NK-92 treated with Interleukin-12 subunit alpha and Interleukin-12 subunit beta, amount 100 ng/mL, for 24 hours (cell line): Measurements from ENCODE around the gene PELI2.

ENCODE experiments used
- DNase-seq: peaks from one replicate; lab custom pipeline; 2025; lab: John Stamatoyannopoulos, UW

Gene PELI2

GRCh38 chr14:56300495-56300894 is 182.3 kb downstream of the PELI2 start:
- no peak for DNase-seq

DNA sequence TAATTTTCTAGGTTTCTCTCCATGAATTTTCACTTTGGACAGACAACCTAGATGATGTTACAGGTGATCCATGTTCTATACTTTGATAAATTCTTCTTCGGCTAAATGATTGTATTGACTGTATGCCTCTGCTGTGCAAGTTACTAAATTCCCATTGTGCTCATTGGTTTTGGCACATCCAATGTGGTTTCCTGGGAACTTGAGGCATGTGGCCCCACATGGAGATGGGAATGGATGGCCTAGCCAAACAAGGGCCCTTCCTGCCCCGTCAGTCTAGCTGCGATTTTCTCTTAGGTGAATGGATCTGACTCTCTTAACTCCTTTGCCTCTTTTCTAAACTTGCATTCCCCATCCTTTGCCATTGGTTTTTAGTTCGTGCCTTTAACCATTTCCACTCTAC is 186.2 kb downstream of the PELI2 start:
- no peak for DNase-seq

DNA sequence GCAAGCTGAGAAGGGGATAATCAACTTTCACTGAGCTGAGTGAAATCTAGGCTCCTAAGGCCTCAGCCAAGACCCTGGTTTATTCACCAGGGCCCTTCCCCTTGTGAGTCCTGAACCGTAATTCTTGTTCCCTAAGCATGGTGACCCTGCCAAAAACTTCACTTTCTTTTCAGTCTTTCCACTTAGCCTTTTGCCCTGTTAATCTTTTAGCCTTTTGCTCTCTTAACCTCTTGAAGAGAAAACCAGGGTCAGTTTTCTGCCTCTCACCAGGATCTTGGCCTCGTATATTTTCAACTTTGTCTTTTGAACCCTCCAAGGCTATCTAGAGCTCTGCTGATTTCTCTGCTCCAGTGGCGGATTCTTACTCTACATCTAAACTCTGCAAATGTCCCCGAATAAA is 191.0 kb downstream of the PELI2 start:
- no peak for DNase-seq

- no peak for DNase-seq
Measured at GRCh38 chr14:56310643-56311042, 192.4 kb downstream of the PELI2 start.

DNA sequence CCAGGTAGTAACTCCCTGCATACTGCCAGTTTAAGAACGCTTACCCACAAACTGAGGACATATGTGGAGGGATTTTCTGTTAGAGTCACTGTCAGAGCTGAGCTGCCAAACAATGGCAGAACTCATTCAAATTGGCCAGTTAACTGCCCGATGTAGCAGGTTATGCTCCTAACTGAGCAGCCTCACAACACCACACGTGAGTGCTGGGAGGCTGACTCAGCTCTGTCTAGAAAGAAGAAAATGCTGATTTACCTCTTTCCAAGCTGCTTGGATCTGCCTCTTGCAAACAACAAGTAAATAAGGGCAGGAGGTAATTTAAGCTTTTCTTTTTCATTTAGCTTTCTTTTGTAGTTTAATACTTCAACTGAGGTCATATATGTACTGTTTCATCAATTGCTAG is 195.6 kb downstream of the PELI2 start:
- DNase-seq = no peak

- DNase-seq = no peak
Measured at GRCh38 chr14:56318393-56319115, 200.3 kb downstream of the PELI2 start.

- DNase-seq = no peak
Measured at GRCh38 chr14:56321861-56322260, 203.7 kb downstream of the PELI2 start.

GRCh38 chr14:56322531-56322930 is 204.3 kb downstream of the PELI2 start:
- DNase-seq = no peak

DNA sequence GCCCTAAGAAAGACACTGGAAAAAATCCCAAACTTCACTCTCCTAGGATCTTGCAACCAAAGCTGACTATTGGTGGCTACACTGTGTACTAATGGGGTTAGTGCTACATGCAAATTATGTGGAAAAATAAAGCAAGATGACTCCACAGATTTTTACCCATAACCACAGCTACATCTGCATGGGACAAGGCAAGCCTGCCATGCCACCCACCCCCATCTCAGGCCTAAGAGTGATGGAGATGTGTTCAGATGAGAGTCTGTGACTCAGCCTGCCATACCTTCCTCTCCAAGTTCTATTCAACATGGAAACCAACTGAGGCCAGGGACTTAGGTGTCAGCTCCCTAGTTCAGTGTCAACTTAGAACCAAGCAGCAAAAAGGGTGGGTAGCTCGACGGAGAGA is 206.2 kb downstream of the PELI2 start:
- DNase-seq = no peak

DNA sequence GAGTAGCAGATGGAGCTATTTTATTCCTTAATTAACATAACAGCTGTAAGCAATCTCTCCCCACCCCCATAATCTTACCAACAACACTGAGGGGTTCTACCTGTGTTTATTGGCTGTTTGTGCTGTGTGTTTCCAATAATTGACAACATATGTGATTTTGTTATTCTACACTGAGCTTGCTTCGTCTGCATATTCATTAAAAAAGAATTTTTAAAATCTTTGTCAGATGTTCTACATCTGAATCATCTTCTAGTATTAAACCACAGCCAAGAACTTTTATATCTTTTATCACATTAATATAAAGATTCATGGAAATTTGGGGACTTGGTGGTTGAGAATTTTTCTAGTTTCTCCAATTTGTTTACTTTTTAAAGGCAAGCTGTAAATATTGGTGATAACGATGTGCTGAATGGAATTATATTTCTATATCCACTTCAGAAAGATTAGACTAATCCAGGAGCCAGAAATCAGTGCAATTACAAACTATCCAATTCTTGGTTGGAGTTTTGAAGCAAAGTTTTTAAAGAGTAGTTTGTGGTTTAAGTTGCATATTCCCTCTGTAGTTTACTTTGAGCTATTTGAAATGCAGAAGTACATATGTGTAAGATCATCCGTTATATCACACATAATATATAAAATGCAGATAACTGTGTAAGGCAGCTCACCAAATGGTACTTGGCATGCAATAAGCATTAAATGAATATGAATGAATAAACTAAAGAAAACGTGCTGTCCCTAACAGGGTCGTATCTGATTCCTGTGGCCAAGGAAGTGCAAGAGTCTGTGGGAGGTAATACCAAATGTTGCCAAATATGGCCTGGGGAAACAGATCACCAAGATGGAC is 206.9 kb downstream of the PELI2 start:
- DNase-seq = no peak

DNA sequence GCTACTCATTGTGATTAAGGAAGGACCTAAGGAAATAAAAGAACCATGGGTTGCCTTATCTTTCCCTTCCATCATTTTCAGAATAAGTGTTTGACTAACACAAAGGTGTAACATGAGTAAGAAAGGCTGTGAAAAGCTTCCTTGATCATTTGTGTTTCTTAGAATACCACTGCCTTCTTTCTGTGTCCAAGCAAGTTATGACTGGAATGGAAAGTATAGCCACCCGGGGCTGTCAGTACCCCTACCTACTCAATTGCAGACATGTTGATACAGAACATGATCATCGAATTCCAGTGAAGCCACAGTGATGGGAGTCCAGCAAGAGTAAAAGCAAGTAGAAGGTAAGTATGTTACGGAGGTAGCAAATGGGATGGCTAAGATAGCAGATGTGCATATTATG is 209.8 kb downstream of the PELI2 start:
- no peak for DNase-seq

DNA sequence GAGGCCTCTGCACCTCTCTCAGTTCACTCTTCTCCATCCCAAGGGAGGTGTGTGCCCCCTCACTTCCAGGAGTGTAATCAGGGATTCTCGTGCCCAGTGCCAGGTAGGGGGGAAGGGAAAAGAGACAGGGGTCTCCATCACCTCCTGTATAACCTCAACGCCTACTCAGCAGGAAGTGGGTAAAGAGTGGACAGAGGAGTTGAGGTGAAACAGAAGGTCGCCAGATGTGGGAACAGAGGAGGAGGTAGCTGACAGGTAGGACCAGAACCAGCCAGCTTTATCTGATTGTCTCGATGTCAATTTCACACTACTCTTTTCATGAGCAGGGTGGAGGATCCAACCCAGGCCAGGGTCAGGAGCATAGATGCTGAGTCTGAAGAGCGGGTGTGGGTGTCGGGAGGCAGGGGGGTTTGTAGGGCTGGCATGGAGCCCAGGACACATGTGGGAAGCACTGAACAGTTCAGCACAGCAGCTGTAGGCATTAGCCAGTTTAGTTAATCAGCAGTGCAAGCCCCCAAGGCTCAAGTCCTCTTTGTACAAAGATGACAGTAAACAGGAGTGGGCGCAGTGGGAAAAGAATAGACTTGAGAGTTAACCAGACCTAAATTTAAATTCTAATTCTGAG is 213.5 kb downstream of the PELI2 start:
- DNase-seq = no peak

DNA sequence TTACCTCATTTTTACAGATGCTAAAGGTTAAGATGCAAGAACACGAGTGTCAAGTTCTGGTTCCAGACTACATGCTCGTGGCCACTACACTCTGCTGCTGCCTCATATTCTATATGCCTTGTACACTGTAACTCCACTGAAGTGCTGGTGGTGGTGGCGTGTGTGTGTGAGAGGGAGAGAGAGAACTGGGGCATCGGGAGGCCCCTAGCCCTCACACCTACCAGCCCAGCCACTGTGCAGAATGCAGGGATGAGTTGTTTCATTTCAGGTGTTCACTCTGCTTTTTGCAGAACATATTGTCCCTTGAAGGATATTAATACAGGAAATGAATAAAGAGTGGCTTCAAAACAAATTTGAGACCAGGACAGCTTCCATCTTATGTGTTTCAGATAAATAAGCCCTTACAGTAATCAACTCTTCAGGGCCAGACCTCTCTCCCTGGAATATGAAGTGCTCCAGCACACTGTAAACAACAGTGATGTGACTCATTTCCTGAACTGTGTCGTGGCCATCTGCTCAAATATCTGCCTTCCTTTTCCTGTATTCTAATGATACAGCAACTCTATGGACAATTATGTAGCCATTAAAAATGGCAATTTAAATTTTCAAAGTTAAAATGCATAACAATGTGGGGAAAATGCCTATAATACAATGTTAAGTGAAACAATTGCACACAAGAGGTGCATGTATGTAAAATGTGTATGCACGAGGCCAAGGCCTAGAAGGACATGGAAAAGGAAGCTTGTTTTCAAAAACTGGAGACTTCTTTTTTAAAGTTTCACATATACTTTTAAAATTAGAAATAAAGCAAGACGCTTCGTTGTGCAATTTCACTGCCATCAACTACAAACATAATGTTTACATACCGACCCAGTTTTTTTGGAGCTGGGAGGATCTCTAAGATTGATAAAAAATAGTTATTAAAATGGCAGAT is 215.4 kb downstream of the PELI2 start:
- no peak for DNase-seq

DNA sequence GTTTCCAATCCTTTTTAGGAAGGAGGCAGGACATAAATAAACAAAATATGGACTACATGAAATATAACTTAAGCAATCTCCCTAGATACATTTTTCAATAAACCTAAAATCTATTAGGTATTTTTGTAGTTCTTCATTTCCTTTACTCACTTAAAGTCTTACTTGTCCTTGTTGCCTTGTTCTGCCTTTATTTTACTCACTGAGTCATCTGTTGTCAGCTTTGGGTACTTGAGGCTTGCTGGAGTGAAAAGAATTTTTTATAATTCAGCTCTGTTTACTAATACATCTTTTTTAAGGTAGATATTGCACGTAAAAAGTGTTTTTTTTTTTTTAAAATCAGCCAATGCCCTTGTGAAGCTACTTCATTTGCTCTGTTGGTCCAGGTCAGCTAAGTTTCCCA is 216.2 kb downstream of the PELI2 start:
- DNase-seq = no peak

GRCh38 chr14:56338674-56339073 is 220.5 kb downstream of the PELI2 start:
- DNase-seq = no peak

DNA sequence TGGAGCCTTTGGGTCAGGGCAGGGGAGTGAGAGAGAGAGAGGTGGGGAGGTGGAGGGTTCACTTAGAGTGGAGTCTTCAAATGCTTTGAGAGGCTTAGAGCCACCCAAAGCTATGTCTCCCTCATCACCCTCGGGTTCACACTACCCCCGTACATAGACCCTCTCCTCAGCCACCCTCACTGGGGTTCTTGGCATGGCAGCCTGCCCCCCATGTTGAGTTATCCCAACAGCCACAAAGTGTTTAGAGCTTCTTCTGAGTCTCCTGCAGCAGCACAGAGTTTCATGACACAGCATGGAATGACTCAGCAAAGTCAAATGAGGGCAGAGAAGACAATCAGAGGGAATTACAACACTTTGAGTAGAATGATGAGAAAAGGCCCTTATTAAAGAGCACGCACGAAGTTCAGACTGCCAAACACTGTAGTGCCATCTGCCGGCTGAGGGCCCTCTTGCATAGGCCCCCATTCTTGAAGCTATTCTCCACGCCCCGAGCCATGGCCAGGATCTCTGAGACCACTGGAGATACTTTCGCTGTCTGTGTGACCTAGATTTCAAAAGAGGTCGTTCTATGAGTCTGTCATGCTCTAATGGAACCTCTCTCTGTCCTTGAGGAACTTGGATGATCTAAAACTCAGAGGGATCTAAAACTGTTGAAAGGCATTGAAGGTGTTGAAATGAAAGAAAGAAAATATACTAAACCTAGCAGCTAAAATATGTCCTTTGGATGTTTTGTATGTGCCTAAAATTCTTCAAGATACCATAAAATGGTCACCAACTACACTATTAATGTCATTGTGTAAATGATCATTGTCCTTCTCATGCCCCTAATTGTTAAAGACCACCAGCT is 221.9 kb downstream of the PELI2 start:
- no peak for DNase-seq

DNA sequence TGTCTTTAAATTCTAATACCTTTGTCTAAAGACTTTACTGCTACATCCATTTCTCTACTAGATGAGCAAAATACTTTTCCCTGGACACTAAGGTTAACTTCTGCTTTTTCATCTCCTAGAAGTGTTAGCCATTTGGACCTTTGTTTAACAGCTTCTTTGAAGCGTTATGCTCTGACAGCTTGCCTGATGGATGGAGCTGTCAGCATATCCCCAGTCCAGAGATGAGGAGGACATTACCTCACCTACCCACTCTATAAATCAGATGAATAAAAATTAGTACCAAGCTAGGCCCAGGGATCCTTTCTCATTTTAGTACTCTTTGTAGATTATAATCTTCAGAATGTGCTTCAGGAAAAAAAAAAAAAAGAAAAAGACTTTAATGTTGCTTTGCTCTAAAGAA is 222.7 kb downstream of the PELI2 start:
- no peak for DNase-seq

- DNase-seq = no peak
Measured at GRCh38 chr14:56341766-56342493, 223.7 kb downstream of the PELI2 start.

DNA sequence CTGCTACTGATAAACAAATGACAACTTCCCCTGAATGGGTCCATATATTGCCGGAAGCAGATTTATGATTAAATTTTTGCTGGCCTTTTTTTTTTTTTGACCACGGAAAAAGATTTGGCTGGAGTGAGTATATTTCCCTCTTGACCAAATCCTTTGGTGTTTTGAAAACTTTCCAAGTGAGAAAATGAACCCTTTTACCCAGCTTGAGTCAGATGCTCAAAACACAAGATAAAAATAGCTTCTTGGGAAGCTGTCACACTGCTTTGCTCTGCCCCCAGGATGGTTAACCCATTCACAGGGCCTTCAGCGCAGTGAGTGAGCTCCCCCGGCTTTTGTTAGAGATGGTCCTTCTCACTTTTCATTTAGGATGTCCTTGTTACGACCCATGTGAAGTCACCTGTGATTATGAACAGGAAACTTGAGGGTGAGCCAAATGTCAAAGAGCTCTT is 224.3 kb downstream of the PELI2 start:
- no peak for DNase-seq

GRCh38 chr14:56349960-56350359 is 231.7 kb downstream of the PELI2 start:
- no peak for DNase-seq
